ENCODE results near the gene DPP3.

The DPP3 gene

DNA sequence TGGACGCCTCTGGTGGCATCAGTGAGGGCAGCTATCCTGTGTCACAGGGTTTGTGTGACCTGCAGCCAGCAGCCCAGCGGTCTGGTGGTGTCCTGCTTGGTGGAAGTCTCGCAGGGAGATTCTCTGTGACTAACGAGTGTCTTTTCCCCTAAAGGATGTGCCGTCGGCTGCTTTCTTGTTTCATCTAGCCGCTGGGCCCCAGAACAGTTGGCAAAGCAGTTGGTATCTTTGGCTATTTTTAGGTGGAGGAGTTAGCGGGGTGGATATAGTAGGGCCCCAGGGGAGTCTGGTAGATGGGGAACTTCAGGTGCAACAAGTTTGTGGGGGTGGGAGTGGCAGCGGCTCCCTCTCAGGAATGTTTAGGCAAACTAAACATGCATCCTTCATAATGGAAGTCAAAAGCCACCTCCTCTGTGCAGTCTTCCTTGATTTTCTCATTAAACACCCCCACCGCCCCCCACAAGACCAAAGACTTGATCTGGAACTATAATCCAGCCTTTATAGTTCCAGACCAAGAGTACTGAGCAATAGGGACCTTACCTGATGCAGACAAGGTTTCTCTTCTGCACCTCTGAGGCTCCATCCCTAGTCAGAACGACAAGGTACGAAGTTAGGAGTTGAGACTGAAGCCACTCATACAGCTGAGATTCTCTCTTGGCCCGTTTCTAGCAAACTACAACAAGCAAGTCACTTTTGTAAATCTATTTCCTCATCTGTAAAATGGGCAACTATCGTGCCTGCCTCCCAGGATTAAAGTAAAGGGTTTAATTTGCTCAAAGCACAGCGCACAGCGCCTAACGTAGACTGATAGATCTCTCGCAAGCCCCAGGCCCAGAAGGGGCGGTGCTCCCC is 14.6 kb upstream of the DPP3 start:
- DNase-seq (ENCODE audit: low read depth) = no peak

DNA sequence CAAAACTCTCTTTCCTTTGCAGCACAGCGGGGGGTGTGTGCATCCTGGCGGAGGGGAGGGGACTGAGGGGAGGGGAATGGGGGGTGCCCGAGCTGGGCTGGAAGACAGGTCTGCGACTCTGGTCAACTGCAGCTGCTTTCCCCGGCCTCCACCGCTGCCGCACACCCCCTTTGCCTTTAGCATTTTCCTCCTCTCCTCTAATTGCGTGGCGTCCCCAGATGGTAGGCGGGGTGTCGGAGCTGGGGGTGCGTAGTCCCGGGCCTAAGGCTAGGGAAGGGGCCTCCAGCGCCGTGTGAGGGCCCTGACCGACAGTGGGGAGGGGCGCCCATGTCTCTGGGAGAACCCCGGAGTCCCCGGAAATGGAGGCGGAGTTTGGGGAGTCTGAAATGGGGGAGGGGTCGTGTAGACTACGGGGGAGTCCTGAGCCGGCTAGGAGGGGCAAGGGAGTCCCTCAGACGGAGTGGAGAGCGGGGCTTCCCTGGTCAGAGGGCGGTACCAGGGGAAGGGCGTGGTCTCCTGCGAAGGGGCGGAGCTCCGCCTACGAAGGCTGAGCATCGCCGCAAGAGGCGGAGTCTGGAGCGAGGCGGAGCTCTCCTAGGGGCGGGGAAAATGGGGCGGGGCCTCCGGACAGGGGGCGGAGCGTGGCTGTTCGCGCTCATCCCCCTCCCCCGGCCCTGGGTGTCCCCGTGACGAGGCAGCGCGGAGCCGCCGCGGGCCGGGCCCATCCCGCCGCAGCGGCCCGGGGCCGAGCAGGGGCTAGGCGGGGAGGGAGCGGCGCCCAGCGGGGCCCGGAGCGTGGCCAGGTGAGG is 13.8 kb upstream of the DPP3 start, which contains the start of gene PELI3:
PELI3 (plus strand) TSS at position 681 of the 809 bp plus-strand sequence. CDS start 1,224 bp downstream, outside the sequence.
- DNase-seq (ENCODE audit: low read depth) = peak; percentile 95

DNA sequence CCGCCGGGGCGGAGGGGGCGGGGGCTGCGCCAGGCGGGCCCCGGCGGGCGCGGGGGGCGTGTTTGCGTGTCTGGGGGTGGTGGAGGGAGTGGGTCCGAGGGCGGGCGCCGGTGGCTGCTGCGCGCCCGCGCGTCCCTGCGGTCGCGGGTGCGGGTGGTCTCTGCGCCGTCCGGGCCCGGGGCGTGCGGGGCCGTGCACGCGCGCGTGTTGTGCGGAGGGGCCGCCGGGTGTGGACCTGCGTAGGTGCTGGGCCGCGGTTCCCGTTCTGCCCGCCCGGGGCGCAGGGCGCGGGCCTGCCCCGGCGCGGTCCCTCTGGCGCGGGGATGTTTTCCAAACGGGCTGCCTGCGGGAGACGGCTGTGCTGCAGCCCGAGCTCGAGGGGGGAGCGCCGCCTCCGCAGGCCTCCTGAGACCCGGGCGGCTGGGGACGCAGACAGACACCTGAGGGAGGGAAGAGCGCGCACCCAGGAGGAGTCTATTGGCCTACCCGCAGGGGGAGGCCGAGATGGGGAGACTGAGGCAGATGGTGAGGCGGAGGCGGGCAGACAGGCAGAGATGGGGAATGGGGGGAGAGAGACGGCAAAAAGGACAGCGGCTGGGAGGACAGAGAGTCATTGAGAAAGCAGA is 13.1 kb upstream of the DPP3 start:
- peak; percentile 30 for DNase-seq (ENCODE audit: low read depth)

DNA sequence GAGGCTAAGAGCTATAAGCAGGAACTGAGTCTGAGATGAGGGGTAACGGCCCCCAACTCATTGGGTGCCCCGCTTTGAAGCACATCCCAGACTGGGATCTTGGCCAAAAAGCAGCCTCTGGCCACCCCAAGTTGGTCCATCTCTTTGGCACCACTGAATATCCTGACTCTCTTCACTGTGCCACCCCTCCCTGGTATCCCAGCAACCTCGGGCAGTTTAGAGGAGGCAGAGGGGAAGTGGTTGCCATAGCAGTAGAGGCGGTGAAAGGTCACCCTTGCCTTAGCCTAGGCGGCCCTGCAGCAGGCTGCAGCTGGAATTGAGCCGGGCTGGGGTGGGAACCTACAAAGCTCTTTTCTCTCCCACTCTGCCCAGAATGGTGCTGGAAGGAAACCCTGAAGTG is 12.5 kb upstream of the DPP3 start:
- no peak for DNase-seq (ENCODE audit: low read depth)

DNA sequence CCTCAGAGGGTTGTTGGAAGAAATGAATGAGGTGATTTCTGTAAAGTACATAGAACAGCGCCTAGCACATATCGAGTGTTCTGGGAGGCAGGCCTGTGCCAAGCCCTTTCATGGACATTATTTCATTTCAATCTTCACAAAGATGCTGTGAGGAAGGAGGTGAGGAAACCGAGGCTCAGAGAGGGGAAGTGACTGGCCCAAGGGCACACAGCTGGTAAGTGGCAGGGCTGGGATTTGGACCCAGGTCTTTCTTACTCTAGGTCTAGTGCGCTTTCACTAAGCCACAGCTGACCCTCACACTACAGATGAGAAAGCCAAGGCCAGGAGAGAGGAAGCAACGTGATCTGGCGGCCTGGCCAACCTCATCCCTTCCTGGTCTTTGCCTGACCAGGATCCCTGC is 11.5 kb upstream of the DPP3 start:
- DNase-seq (ENCODE audit: low read depth) = no peak

DNA sequence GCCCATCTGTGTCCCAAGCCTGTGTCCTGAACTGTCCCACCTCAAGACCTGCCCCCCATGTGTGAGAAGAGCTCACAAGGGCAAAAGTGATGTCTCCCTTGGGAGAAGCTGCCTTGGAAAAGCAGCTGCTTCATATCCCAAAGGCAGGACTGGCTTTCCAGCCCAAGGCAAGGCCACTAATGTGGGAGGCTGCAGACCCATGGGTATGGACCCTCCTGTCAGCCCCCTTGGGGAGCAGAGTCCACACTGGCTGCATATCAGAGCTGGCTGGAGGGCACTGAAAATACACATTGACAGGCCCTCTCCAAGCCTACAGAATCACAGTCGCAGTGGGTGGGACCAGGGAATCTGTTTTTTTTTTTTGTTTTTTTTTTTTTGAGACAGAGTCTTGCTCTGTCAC is 10.8 kb upstream of the DPP3 start:
- DNase-seq (ENCODE audit: low read depth) = no peak

DNA sequence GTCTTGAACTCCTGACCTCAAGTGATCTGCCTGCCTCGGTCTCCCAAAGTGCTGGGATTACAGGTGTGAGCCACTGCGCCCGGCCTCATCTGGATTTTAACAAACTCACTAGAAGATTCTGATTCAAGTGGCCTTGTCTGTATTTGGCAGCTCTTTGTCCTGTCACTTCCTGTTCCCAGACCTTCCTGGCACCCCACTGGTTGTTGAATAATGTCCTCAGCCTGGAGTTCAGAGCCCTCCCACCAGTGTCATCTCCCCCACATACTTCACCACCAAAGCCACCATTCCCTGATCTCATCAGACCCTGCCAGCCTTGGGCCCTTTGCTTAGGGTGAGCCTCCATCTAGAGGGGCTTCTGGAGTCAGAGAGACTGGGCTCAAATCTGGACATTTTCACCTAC is 10.2 kb upstream of the DPP3 start:
- DNase-seq (ENCODE audit: low read depth) = no peak

DNA sequence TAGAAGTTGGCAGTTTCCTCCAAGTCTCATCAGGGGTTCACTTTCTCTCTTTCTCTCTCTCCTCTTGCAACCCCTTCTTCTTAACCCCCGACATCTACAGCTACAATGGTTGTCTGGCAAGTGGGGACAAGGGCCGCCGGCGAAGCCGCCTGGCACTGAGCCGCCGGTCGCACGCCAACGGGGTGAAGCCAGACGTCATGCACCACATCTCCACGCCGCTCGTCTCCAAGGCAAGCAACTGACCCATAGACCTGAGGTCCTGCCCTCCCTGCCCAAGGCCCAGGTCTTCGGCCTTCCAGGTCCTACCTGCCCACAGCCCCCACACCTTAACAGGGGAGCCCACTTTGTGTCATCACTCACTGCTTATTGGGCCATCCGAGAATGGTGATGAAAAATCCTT is 9.1 kb upstream of the DPP3 start:
- DNase-seq (ENCODE audit: low read depth) = no peak

DNA sequence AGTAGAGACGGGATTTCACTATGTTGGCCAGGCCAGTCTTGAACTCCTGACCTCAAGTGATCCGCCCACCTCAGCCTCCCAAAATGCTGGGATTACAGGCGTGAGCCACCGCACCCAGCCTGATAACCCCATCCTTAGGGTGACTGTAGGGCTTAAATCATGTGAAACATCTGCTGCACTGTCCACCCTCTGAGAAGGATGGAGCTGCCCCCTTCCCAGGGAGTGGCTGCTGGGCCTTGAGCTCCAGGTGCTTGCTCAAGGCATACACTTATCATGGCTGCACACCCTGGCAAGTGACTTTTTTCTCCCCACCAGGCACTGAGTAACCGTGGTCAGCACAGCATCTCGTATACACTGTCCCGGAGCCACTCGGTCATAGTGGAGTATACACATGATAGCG is 8.2 kb upstream of the DPP3 start:
- no peak for DNase-seq (ENCODE audit: low read depth)

DNA sequence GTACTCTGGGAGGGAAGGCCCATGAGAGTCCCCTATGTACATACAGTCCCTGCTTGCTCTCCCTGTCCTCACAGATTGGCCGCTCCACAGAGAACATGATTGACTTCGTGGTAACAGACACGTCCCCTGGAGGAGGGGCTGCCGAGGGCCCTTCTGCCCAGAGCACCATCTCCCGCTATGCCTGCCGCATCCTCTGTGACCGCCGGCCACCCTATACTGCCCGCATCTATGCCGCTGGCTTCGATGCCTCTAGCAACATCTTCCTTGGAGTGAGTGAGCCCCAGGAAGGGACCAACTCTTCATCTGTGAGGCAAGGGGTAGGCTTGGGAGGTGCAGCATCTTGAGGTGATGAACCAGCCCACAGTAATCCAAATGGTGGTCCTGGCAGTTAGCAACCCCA is 7.1 kb upstream of the DPP3 start:
- no peak for DNase-seq (ENCODE audit: low read depth)

DNA sequence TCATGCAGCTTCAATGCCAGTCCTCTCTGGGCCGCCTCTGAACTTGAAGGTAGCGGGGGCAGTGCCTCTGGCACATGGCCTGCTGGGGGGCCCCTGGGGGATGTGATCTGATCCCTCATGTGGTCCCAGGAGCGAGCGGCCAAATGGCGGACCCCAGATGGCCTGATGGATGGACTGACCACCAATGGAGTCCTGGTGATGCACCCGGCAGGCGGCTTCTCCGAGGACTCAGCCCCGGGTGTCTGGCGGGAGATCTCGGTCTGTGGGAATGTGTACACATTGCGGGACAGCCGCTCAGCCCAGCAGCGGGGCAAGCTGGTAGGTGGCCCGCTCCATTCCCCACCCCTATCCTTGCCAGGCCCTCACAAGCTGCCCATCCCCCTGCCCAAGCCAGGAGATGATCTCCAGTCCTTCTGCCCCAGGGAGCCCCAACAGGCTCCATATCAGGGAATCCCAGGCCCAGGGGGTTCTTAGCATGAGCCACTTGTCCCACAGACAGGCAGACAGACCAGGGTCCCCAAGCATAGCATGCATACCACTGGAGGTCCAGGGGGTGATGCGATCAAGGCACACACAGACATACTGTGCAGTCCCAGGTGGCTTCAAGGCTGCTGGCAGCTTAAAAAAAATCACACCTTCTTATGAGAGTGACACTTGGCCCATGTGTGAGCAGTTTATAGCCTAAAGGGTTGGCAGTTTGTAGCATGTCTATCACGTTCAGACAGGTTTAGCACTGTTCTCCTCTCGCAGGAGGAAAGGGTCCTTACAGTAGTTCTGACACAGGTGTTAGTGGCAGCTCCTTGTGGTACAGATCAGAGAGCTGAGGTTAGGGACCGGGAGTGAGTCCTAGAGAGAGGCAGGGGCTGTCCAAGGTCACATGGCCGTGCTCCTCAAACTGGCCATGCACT is 6.4 kb upstream of the DPP3 start:
- no peak for DNase-seq (ENCODE audit: low read depth)

DNA sequence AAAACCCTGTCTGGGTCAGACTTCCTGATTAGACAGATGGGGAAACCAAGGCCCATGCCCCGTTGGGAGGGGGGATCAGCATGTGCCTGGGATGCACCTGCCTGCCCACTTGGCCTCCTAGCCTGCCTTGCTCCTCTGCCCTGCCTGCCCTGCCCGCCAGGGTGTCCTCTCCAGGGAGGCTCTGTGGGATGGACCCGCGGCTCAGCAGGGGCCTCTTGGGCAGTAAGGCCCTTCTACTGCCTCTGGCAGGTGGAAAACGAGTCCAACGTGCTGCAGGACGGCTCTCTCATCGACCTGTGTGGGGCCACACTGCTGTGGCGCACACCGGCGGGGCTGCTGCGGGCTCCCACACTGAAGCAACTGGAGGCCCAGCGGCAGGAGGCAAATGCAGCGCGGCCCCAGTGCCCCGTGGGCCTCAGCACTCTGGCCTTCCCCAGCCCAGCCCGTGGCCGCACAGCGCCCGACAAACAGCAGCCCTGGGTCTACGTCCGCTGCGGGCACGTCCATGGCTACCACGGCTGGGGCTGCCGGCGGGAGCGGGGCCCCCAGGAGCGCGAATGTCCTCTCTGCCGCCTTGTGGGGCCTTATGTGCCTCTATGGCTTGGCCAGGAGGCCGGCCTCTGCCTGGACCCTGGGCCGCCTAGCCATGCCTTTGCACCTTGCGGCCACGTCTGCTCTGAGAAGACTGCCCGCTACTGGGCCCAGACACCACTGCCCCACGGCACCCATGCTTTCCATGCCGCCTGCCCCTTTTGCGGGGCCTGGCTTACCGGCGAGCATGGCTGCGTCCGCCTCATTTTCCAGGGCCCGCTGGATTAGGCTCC is 4.7 kb upstream of the DPP3 start:
- no peak for DNase-seq (ENCODE audit: low read depth)

DNA sequence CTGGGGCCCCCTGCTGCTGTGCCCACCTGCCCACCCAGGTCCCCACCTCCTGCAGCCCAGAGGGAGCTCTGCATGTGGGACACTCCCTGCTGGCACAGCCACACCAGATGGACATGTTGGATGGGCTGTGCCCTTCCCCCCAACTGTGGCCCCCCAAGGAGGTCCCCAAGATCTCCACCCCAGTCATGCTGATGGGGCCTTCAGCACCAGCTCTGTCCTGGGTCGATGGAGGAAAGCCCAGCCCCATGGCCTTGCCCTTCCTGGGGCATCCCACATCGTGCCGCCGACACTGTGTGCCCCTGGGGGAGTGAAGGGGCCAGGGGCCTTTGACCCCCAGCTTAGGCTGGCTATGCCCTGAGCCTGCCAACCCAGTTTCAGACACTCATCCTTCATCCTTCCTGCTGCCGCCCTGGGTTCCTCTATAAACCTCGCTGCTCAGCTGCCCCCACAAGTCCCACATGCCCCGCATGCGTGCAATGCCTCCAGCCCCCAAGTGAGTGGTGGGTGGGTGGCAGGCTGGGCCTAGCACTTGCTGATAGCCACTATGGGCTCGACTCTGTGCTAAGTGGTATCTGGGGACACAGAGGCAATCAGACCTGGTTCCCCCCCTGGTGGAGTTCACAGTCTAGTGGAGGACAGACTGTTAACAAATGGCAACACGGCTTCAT is 3.9 kb upstream of the DPP3 start:
- no peak for DNase-seq (ENCODE audit: low read depth)

DNA sequence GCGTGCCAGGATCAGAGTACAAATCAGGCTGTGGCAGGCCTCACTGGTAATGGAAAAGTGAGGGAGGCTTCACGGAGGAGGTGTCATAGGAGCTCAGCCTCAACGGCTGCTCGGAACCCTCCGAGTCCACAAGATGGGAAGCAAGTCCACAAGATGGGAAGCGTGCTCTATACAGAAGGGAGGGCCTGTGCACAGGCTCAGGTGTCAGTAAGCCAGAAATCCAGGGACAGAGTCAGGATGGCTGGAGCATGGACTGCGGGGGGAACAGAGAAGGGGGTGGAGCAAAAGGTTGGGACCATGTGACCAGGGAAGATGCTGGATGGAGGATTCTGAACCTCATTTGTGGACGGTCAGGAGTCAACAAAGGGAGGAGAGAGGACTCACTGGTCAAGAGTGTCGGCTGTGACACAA is 3.4 kb upstream of the DPP3 start:
- DNase-seq (ENCODE audit: low read depth) = no peak

DNA sequence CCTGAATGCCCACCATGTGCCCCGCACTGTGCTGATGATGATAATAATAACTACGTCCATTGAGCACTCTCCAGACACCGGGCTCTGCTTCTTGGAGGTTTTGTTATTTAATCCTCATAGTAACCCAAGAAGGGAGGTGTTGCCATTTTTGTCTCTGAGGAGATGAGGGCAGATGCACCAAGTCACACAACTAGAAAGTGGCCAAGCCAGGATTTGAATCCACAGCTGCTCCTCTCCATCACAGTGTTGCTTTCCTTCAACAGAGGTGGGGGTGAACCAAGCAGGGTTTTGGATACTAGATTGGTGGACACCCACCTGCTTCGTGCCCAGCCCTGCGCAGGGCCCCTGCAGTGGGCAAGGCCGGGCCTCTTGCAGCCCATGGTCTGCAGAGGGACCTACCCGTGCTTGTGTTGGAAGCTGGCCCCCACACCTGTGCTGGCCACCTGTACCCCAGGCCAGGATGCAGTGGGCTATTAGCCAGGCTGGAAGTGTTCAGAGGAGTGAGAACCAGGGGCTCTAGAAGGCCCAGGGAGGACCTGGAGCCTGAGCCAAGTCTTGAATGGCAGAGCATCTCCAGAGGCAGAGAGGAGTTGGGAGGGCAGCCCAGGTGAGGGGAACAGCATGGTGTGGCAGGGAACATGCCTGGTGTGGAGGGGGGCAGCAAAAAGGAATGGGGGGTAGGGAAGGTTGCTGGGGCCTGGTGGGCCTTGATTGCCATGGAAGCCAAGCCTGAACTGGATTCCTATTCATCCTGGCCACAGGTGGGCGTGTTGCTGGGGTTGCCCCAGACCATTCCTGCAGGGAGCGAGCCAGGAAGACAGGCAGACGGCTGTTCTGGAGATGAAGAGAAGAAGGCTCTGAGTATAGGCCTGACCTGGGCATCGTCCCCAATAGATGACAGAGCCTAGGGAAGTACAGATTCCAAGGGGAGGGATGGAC is 2.7 kb upstream of the DPP3 start:
- no peak for DNase-seq (ENCODE audit: low read depth)

DNA sequence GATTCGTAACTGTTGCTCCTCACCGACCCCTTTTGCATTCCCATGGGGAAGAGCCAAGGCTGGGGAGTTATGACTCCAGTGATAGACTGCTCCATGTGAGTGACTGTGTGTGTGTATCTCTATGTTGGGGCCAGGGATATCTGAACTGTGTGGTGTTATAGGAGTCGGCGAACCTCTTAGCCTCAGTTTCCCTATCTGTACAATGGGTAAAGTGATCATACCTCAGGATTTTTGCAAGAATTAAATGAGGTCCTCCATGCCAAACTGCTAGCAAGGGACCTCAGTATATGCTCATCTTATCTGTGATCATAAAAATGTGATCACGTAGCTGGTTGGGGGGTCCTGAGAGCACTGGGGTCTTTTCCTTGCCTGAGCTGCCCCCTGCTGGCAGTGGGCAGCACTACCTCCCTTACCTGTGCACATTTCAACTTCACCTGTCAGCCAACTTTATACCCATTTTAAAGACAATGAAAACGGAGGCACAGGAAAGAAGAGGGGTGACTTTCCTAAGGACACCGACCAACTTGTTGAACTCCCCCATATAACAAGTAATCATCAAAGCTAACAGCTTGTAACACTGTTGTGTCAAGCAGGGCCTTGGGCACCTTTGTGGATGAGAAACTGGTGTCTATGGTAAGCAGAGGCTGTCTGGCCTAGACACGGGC is 1.4 kb upstream of the DPP3 start:
- DNase-seq (ENCODE audit: low read depth) = peak; percentile 23

DNA sequence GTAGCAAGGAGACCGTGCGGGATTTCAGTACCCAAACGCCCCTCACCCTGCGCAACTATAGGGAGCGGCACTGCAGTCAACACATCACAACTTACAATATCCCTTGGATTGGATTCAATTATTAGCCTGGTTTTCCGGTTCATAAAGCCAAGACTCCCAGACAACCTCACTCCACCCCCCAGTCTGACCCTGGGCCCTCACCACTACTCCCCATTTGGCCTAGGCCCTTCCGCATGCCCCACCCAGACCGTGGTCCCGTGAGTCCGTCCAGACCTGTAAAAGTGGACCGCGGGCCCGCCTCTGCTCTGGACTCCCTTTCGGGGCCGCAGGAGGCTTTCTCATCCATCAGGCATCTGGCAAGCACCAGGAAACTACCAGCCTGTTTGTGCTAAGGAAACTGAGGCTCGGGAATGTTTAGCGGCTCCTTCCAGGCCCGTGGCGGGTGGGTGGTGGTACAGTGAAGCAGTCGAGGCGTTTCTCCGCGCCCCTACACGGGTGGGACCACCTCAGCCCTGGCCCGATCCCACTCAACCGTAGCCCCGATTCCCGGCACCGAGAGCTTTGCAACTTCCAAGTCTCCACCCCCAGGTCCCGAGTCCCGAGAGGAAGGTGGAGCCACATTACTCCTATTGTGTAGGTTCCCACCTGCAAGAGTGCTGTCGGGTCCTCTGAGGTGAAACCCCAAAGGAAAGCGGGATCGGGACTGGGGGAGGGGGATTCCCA is 679 bp upstream of the DPP3 start:
- no peak for DNase-seq (ENCODE audit: low read depth)

DNA sequence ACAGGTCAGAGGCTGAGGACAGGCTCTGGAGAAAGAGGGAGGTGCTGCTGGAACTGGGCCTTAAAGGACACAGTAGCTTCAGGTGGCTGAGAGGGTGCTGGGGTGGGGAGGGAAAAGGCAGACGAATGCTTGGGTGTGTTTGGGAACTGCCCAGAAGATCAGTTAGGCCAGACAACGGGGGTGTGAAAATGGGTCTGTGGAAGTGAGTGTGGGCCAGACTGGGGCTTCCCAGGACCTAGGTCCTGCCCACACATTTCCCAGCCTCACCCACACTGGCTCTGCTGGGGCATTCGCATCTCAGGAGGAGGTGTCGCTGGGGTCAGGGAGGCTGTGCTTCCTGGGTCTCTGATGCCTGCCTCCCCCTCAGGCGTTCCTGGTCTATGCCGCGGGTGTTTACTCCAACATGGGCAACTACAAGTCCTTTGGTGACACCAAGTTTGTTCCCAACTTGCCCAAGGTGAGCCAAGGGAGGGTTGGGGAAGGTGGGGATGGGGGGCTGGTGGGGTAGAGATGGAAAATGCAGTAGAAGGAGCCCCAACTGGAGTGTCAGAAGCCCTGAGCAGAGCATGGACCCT is 4.7 kb downstream of the DPP3 start:
- no peak for DNase-seq (ENCODE audit: low read depth)

Data from activated T-cell treated with anti-CD3 and anti-CD28 coated beads for 1 hour (primary cell).